Measurements from ENCODE around the gene VPS11. TPM values are rescaled to one million over a fixed set of nuclear protein-coding genes. Genes with fewer than 3 reads are reported as not detected.

Gene VPS11
- total and polyA plus RNA-seq, 10 of the 15 experiments (the other 5 are each of a cell fraction or from before 2014, with no cell fraction given): 15.8 to 26.4 (median 24.5) TPM

DNA sequence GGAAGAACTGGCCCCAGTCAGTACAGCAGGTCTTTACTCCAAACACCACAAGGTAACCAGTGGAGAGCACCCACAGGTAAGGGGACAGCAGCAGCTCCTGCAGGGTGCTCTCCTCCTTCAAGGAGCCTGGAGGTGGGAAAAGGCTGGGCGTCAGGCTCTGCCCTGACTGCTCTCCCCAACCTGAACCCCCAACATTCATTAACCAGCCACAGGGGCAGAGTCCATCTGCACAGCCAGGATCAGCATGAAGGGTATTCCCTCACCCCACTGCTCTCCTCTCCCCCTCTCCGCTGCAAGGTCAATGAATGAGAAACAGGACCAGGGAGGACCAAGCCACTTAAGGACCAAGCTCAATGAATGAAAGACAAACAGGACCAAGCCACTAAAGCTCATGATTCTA lies 40.6 kb upstream of the VPS11 start:
- intact Hi-C loops (cut with micrococcal nuclease; ENCODE audit: unreplicated experiment): no loop called here
- in situ Hi-C loops (cut with MboI): no loop called here
- ChIA-PET SMC1A (ENCODE audit: uncharacterized antibody, unreplicated experiment) (interaction anchor here (4.9 kb wide), 1 partner anchor 10 kb away, joined by 40 read pairs; the partner anchor contains the start of genes RPS25 and TRAPPC4), CTCF (no interaction called here), RAD21 (ENCODE audit: unreplicated experiment) (no interaction called here), POLR2A (interaction anchor here (1.2 to 2.3 kb wide), 2 partner anchors 8 to 10 kb away, joined by 4 to 9 read pairs; partner anchors contain the start of genes RPS25 and TRAPPC4)
- FAIRE-seq (no peak), ATAC-seq (no peak), DNase-seq (ENCODE audit: low read depth, low spot score) (no peak)
- Histone ChIP-seq H4K20me1 (ENCODE audit: control insufficient read depth, insufficient read depth) (no peaks in the 10 kb centered on the region), H3K4me1 (ENCODE audit: control insufficient read depth, insufficient read depth, low read length) (peaks cover 14% of the 10 kb centered on the region), H3K27ac (ENCODE audit: control insufficient read depth, insufficient read depth) (no peak overlapping the region), H3K36me3 (ENCODE audit: control insufficient read depth in 2 of 2, insufficient read depth in 2 of 2, low read length in 1 of 2) (peaks cover 5 to 8% of the 10 kb centered on the region in 2 experiments; a peak in 3 of 4 replicates), H3K27me3 (replicated peaks in 1 of 2; ENCODE audit: control insufficient read depth in 2 of 2, insufficient read depth in 2 of 2, low read length in 1 of 2) (no peaks in the 10 kb centered on the region), H3K4me3 (no peak overlapping the region), H3K9me3 (replicated peaks; ENCODE audit: control insufficient read depth, insufficient read depth, low read length) (no peaks in the 10 kb centered on the region), H2AFZ (ENCODE audit: control insufficient read depth, low read depth, low read length) (no peak overlapping the region), H3K9ac (ENCODE audit: control insufficient read depth, insufficient read depth, low read length) (no peak overlapping the region), H3K4me2 (ENCODE audit: control insufficient read depth, insufficient read depth) (no peak overlapping the region), H3K79me2 (ENCODE audit: control insufficient read depth, insufficient read depth, low read length) (peaks cover 13% of the 10 kb centered on the region)
- WGBS (ENCODE audit: insufficient coverage, insufficient replicate concordance, low lambda C conversion rate, missing lambda C conversion rate): 94% methylated on average over 2 of the region's 2 CpGs
- BruUV-seq (replicated peaks): no TSS peak
- no peak for TF ChIP-seq EED (IDR thresholded peaks at IDR 0.05; ENCODE audit: low read depth)
- TF ChIP-seq DPF2 (IDR thresholded peaks at IDR 0.05): no peak
- TF ChIP-seq CHD2 (IDR thresholded peaks at IDR 0.05; ENCODE audit: borderline replicate concordance, low read depth, low read length): no peak
- TF ChIP-seq ZNF207 (IDR thresholded peaks at IDR 0.05; ENCODE audit: borderline replicate concordance): no peak
- TF ChIP-seq STAT1 (conservative IDR thresholded peaks at IDR 0.05): no peak
- no peak for TF ChIP-seq NFYB (IDR thresholded peaks at IDR 0.05; ENCODE audit: insufficient read depth, low read depth, low read length)
- TF ChIP-seq ZSCAN29 (IDR thresholded peaks at IDR 0.05): no peak
- no peak for TF ChIP-seq JUNB (IDR thresholded peaks at IDR 0.05)
- TF ChIP-seq GABPA (IDR thresholded peaks at IDR 0.05; ENCODE audit: low read depth): no peak
- TF ChIP-seq, protein P1, sequence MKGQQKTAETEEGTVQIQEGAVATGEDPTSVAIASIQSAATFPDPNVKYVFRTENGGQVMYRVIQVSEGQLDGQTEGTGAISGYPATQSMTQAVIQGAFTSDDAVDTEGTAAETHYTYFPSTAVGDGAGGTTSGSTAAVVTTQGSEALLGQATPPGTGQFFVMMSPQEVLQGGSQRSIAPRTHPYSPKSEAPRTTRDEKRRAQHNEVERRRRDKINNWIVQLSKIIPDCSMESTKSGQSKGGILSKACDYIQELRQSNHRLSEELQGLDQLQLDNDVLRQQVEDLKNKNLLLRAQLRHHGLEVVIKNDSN (IDR thresholded peaks at IDR 0.05; ENCODE audit: borderline replicate concordance, extremely low read length, insufficient read depth, low read depth, low read length): no peak
- TF ChIP-seq NR2C1 (IDR thresholded peaks at IDR 0.05): no peak
- TF ChIP-seq ZBTB4 (CRISPR knock-in tag; IDR thresholded peaks at IDR 0.05): no peak
- TF ChIP-seq, protein P2, sequence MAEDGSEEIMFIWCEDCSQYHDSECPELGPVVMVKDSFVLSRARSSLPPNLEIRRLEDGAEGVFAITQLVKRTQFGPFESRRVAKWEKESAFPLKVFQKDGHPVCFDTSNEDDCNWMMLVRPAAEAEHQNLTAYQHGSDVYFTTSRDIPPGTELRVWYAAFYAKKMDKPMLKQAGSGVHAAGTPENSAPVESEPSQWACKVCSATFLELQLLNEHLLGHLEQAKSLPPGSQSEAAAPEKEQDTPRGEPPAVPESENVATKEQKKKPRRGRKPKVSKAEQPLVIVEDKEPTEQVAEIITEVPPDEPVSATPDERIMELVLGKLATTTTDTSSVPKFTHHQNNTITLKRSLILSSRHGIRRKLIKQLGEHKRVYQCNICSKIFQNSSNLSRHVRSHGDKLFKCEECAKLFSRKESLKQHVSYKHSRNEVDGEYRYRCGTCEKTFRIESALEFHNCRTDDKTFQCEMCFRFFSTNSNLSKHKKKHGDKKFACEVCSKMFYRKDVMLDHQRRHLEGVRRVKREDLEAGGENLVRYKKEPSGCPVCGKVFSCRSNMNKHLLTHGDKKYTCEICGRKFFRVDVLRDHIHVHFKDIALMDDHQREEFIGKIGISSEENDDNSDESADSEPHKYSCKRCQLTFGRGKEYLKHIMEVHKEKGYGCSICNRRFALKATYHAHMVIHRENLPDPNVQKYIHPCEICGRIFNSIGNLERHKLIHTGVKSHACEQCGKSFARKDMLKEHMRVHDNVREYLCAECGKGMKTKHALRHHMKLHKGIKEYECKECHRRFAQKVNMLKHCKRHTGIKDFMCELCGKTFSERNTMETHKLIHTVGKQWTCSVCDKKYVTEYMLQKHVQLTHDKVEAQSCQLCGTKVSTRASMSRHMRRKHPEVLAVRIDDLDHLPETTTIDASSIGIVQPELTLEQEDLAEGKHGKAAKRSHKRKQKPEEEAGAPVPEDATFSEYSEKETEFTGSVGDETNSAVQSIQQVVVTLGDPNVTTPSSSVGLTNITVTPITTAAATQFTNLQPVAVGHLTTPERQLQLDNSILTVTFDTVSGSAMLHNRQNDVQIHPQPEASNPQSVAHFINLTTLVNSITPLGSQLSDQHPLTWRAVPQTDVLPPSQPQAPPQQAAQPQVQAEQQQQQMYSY (CRISPR knock-in tag; IDR thresholded peaks at IDR 0.05): no peak
- no peak for TF ChIP-seq ATF7 (IDR thresholded peaks at IDR 0.05; ENCODE audit: low read depth)
- no peak for TF ChIP-seq SMAD1 (IDR thresholded peaks at IDR 0.05; ENCODE audit: low read depth, partially characterized antibody)
- TF ChIP-seq CBX3 (IDR thresholded peaks at IDR 0.05; ENCODE audit: borderline replicate concordance, low read depth): no peak
- TF ChIP-seq SMAD5 (IDR thresholded peaks at IDR 0.05; ENCODE audit: low read depth): no peak
- no peak for TF ChIP-seq SUPT20H (IDR thresholded peaks at IDR 0.05; ENCODE audit: borderline replicate concordance, control insufficient read depth, low read depth, low read length)
- TF ChIP-seq BRCA1 (IDR thresholded peaks at IDR 0.05; ENCODE audit: low read depth, low read length): no peak

Measured in GM12878 (cell line).